Epithelial cell of esophagus (primary cell): ENCODE results near the gene CSAD.

Experiments used
- DNase-seq: peaks from one replicate; pipeline ENCODE4 v3.0.0; 2010; ENCODE audit warnings: low read depth
- H3K4me3 ChIP-seq: 2 replicates; pipeline ENCODE4 v1.5.1; 2011; ENCODE audit warnings: mild to moderate bottlenecking, low read length, control low read depth
- TF ChIP-seq, protein P1 (sequence below): IDR thresholded peaks from 2 replicates; pipeline ENCODE4 v1.5.1; 2011; ENCODE audit warnings: low read depth, mild to moderate bottlenecking, low read length, control low read depth, inconsistent platforms; ENCODE audit not compliant: insufficient read depth; ENCODE audit errors: missing control alignments

Gene CSAD

GRCh38 chr12:53180220-53180930, at the start of gene CSAD, which contains the start of gene ZNF740:
Gene CSAD (minus strand): TSS chr12:53180925. CDS start chr12:53173470, 7,455 bp downstream.
Gene ZNF740 (plus strand): TSS chr12:53180722. CDS start chr12:53181984, 1,262 bp downstream.
- peak within 1 kb of the TSS; percentile 70 for H3K4me3 ChIP-seq
- TF ChIP-seq, protein P1, sequence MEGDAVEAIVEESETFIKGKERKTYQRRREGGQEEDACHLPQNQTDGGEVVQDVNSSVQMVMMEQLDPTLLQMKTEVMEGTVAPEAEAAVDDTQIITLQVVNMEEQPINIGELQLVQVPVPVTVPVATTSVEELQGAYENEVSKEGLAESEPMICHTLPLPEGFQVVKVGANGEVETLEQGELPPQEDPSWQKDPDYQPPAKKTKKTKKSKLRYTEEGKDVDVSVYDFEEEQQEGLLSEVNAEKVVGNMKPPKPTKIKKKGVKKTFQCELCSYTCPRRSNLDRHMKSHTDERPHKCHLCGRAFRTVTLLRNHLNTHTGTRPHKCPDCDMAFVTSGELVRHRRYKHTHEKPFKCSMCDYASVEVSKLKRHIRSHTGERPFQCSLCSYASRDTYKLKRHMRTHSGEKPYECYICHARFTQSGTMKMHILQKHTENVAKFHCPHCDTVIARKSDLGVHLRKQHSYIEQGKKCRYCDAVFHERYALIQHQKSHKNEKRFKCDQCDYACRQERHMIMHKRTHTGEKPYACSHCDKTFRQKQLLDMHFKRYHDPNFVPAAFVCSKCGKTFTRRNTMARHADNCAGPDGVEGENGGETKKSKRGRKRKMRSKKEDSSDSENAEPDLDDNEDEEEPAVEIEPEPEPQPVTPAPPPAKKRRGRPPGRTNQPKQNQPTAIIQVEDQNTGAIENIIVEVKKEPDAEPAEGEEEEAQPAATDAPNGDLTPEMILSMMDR = no peak
- peak; percentile 96 for DNase-seq

GRCh38 chr12:53230108-53230845, 49.6 kb upstream of the CSAD start:
- TF ChIP-seq, protein P1 = no peak
- DNase-seq = peak; percentile 88
- peak overlapping the region; percentile 95 for H3K4me3 ChIP-seq

GRCh38 chr12:53229454-53229853, 48.7 kb upstream of the CSAD start:
- peak overlapping the region; percentile 95 for H3K4me3 ChIP-seq
- TF ChIP-seq, protein P1 = no peak
- no peak for DNase-seq

DNA sequence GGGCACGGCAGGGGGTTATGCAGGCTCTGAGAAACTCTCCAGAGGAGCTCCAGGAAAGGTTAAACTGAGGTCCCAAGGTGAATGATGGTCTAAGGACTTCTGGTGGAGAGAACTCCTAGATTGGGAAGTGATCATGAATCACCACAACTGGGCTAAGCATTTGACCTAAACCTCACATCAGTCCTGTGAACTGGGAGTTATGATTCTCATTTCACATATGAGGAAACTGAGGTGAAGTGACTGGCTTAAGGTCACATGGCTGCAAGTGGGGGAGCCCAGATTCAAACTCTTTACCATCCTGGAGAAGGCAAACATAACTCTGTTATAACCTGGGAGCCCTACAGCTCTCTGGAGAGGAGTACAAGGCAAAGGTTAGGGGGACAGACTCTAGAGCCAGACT, 47.1 kb upstream of the CSAD start:
- TF ChIP-seq, protein P1 = no peak
- H3K4me3 ChIP-seq = no peak overlapping the region
- DNase-seq = no peak

- no peak for DNase-seq
- TF ChIP-seq, protein P1 = no peak
- no peak overlapping the region for H3K4me3 ChIP-seq
Measured at GRCh38 chr12:53227341-53227740, 46.6 kb upstream of the CSAD start.

GRCh38 chr12:53226815-53227214, 46.1 kb upstream of the CSAD start:
- no peak overlapping the region for H3K4me3 ChIP-seq
- no peak for DNase-seq
- TF ChIP-seq, protein P1 = no peak
